Heart left ventricle (tissue), 13 donors: ENCODE data around the gene CFI.

ENCODE experiments used
- CTCF ChIP-seq, 12 donors: fragments of 200-600 bp; sonication (generic) in 4 of 12; IDR thresholded peaks; one replicate each; pipeline versions ENCODE4 v1.5.0 to v1.8.0; 2018 to 2022; ENCODE audit warnings: antibody characterized with exemption in 12 of 12, mild to moderate bottlenecking in 5 of 12
- POLR2A ChIP-seq, 2 donors: fragments of 450-650 bp; IDR thresholded peaks; one replicate each; pipeline ENCODE4 v1.6.1; 2017; ENCODE audit warnings: antibody characterized with exemption in 2 of 2, mild to moderate bottlenecking in 2 of 2, moderate library complexity in 2 of 2
- donor health status: ischemic (EF 13 %, LVEDD 7.1; RV severe dilation, severe dysfunction).
- donor health status: DM: no; HTN: yes; CAD: no.
- donor health status: DM: no; HTN: no; CAD: no.
- donor health status: ischemic (EF 25% LVEDD 6.9; RV normal size, moderate dysfunction).
- donor health status: ischemic (EF 25% LVEDD 5.7; RV mildly dilated, moderate dysfunction).
- donor health status: ischemic (EF 35%, LVEDD 5.7; RV mildly dilated, moderate dysfunction).
- donor health status: nonischemic (EF 11% LVEDD 7.7; RV severe dilation, severe dysfunction).
- donor health status: DM: yes; HTN: yes; CAD: no.
- donor health status: PGD.
- donor health status: ischemic (EF 29% LVEDD 5.4; RV normal size, mild dysfunction).
- donor health status: nonischemic (EF 23%, LVEDD 6.1; RV moderate dilation, normal function).

GRCh38 chr4:109803924-109804571 lies 2.2 kb upstream of the CFI start:
- TF ChIP-seq POLR2A (IDR thresholded peaks at IDR 0.05) (no peak), CTCF (IDR thresholded peaks at IDR 0.05) (peak in 8 of 12 donors; percentile 17 to 47 (median 36))
